Activated T-helper 17 cell treated with anti-CD3 and anti-CD28 coated beads, Interleukin-2, amount 50 U/mL, for 72 hours (primary cell): Measurements from ENCODE around the gene NPNT. TPM values are rescaled to one million over a fixed set of nuclear protein-coding genes. Genes with fewer than 3 reads are reported as not detected.

ENCODE experiments used
- ATAC-seq: fragments of 150-1000 bp; cut with Tn5 transposase; replicated peaks from 2 replicates; pipeline ENCODE4 v1.10.0; 2021; ENCODE audit warnings: mild to moderate bottlenecking, moderate library complexity
- H3K27ac Mint-ChIP-seq: one replicate; pipeline ENCODE4 v1.8.0; 2022; ENCODE audit warnings: mixed read lengths
- H3K27me3 Mint-ChIP-seq: one replicate; pipeline ENCODE4 v1.8.0; 2022; ENCODE audit warnings: mixed read lengths
- H3K36me3 Mint-ChIP-seq: one replicate; pipeline ENCODE4 v1.8.0; 2022; ENCODE audit warnings: low read depth, mild to moderate bottlenecking, mixed read lengths
- H3K4me1 Mint-ChIP-seq: one replicate; pipeline ENCODE4 v1.8.0; 2022; ENCODE audit warnings: mixed read lengths
- H3K4me3 Mint-ChIP-seq: one replicate; pipeline ENCODE4 v1.8.0; 2022; ENCODE audit warnings: mild to moderate bottlenecking, mixed read lengths
- H3K9me3 Mint-ChIP-seq: one replicate; pipeline ENCODE4 v1.8.0; 2022; ENCODE audit warnings: mixed read lengths
- total RNA-seq, 2 donors: library from RNA; stranded (reverse); gene quantifications; one replicate each; pipeline ENCODE4 v1.2.3, GENCODE V29; 2022

Gene NPNT
- total RNA-seq, 2 donors from 2014 or later: not detected

DNA sequence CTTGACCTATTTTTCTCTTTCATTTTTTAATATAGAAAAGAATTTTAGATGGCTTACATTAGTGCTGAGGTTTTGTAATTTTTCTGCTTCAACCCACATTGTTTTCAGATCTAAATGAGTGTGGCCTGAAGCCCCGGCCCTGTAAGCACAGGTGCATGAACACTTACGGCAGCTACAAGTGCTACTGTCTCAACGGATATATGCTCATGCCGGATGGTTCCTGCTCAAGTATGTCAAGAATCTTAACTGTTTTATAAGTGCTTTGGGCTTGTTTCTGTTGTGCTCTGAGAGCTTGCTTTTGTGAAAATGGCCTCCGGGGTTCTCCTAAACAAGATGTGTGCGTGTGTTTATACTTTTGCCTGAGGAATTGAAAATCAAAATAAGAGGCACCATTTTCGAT is 41.6 kb downstream of the NPNT start:
- ATAC-seq: no peak
- Mint-ChIP-seq H3K27ac (no peak overlapping the region), H3K9me3 (no peaks in the 10 kb centered on the region), H3K4me3 (no peak overlapping the region), H3K36me3 (no peaks in the 10 kb centered on the region), H3K4me1 (no peaks in the 10 kb centered on the region), H3K27me3 (peaks cover 6% of the 10 kb centered on the region)

DNA sequence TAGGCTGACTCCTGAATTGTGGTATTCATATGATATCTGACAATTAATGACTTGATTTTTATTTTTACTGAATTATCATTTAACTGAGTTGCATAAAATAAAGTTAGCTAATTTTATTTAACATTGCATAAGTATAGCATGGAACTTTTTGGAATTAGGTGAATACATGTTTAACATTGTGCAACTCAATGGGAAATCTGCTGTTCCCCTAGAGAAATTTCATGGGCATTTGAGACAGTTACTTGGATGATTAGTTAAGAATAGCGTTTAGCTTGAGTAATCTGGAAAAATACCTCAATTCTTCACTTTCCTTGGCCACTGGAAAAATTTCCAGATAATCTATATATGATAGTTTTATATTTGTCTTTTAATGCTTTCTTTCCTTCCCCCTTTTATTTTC is 42.5 kb downstream of the NPNT start:
- H3K27ac Mint-ChIP-seq: no peak overlapping the region
- no peaks in the 10 kb centered on the region for H3K4me1 Mint-ChIP-seq
- no peaks in the 10 kb centered on the region for H3K36me3 Mint-ChIP-seq
- peaks cover 6% of the 10 kb centered on the region for H3K27me3 Mint-ChIP-seq
- ATAC-seq: no peak
- H3K4me3 Mint-ChIP-seq: no peak overlapping the region
- no peaks in the 10 kb centered on the region for H3K9me3 Mint-ChIP-seq

DNA sequence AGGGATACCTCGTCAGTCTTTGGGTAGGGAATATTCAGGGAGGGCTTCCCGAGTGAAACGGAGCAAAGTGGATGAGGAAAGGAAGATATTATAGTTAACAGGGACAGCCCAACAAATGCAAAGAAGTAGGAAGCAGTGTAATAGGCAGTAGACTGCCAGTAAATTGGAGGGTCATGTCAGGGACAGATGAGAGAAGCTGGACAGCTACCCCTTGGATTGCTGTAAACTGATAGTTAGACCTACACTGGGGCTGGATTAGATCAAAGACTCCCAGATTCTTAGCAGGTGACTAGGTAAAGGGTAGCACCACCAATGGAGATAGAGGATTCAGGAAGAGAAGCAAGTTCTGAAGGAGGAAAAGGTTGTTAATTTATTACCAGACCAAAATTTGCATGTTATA is 48.0 kb downstream of the NPNT start:
- Mint-ChIP-seq H3K9me3 (peaks cover 4% of the 10 kb centered on the region), H3K4me3 (no peak overlapping the region), H3K4me1 (no peaks in the 10 kb centered on the region), H3K27me3 (peaks cover 3% of the 10 kb centered on the region), H3K36me3 (no peaks in the 10 kb centered on the region), H3K27ac (no peak overlapping the region)
- no peak for ATAC-seq

DNA sequence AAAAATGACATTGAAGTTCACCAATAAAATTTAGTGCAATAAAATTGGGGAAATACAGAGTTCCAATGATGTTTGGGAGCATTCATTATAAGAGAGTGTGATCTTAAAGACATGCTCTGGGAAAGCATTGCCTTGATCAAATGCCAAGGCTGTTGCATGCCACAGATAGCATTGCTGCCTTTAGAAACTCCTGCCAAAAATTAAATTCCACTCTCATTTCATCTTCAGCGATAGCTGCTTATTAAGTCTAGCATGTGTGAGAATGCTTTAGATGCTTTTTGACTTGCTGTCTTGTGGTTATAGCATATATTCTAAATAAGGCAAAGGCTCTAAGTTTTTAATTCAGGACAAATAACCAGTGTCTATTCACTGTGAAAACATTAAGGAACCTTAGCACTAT is 49.3 kb downstream of the NPNT start:
- no peak for ATAC-seq
- no peak overlapping the region for H3K4me3 Mint-ChIP-seq
- no peaks in the 10 kb centered on the region for H3K4me1 Mint-ChIP-seq
- no peaks in the 10 kb centered on the region for H3K27me3 Mint-ChIP-seq
- no peak overlapping the region for H3K27ac Mint-ChIP-seq
- H3K36me3 Mint-ChIP-seq: no peaks in the 10 kb centered on the region
- H3K9me3 Mint-ChIP-seq: peaks cover 4% of the 10 kb centered on the region

DNA sequence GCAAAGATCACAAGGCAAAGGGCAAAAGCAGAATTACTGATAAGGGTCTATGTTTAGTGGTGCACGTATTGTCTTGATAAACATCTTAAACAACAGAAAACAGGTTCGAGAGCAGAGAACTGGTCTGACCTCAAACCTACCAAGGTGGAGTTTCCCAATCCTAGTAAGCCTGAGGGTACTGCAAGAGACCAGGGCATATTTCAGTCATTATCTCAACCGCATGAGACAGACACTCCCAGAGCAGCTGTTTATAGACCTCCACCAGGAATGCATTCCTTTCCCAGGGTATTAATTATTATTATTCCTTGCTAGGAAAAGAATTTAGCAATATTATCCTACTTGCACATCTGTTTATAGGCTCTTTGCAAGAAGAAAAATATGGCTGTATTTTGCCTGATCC is 51.5 kb downstream of the NPNT start:
- ATAC-seq: no peak
- peaks cover 4% of the 10 kb centered on the region for H3K9me3 Mint-ChIP-seq
- H3K27ac Mint-ChIP-seq: no peak overlapping the region
- no peak overlapping the region for H3K4me3 Mint-ChIP-seq
- H3K36me3 Mint-ChIP-seq: no peaks in the 10 kb centered on the region
- no peaks in the 10 kb centered on the region for H3K27me3 Mint-ChIP-seq
- H3K4me1 Mint-ChIP-seq: no peaks in the 10 kb centered on the region

DNA sequence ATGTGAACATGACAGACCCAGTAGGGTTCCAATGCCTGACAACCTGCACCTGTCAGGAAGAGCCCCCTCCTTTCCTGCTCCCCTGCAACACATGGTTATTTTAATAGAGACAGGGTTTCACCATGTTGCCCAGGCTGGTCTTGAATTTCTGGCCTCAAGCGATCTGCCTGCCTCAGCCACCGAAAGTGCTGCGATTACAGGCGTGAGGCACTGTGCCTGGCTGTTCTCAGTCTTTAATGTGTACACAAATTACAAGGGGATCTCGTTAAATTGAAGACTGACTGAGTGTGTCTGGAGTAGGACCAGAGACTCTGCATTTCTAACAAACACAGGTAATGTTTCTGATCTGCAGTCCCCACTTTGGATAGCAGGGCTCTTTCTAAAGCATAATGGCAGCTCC is 55.4 kb downstream of the NPNT start:
- no peak overlapping the region for H3K4me3 Mint-ChIP-seq
- H3K36me3 Mint-ChIP-seq: no peaks in the 10 kb centered on the region
- H3K9me3 Mint-ChIP-seq: peaks cover 4% of the 10 kb centered on the region
- H3K27ac Mint-ChIP-seq: no peak overlapping the region
- H3K27me3 Mint-ChIP-seq: no peaks in the 10 kb centered on the region
- no peaks in the 10 kb centered on the region for H3K4me1 Mint-ChIP-seq
- no peak for ATAC-seq

DNA sequence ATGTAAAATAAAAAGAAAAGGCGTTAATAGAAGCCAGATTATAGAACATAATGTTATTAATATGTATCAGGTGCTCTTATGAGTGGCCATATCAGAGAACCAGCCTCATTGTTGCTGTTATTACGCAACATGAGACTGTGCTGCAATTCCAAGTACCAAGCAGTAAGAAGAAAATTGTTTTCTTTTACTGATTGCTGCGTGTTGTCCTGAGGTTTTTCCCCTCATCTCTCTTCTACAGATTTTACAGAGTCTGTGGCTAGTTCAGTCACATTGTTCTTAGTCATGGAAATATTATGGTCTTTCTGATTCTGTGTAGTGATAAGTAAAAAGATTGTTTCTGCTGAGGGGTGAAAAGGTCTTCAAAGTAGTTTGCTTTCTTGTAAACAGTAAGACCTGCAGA is 55.9 kb downstream of the NPNT start:
- peaks cover under 1% of the 10 kb centered on the region for H3K27me3 Mint-ChIP-seq
- no peaks in the 10 kb centered on the region for H3K4me1 Mint-ChIP-seq
- no peak overlapping the region for H3K4me3 Mint-ChIP-seq
- no peak overlapping the region for H3K27ac Mint-ChIP-seq
- H3K36me3 Mint-ChIP-seq: no peaks in the 10 kb centered on the region
- peaks cover 4% of the 10 kb centered on the region for H3K9me3 Mint-ChIP-seq
- ATAC-seq: no peak

DNA sequence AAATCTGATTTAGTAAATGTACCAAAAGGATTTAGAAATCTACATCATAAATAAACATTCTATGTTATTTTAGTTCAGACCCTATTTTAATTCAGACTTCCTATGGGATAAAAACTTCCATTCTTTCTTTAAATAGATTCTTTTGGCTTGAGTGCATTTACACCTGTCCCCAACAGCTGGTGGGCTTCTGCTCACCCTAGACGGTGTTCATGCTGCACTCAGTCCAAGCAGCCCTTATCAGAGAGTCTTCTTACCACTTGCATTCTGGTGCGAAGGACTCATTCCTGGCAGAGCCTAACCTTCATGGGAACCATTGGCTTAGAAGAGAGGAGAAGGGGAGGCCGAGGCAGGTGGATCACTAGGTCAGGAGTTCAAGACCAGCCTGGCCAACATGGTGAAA is 57.3 kb downstream of the NPNT start:
- Mint-ChIP-seq H3K27me3 (peaks cover 6% of the 10 kb centered on the region), H3K4me1 (no peaks in the 10 kb centered on the region), H3K36me3 (no peaks in the 10 kb centered on the region), H3K27ac (no peak overlapping the region), H3K9me3 (no peaks in the 10 kb centered on the region), H3K4me3 (no peak overlapping the region)
- ATAC-seq: no peak

DNA sequence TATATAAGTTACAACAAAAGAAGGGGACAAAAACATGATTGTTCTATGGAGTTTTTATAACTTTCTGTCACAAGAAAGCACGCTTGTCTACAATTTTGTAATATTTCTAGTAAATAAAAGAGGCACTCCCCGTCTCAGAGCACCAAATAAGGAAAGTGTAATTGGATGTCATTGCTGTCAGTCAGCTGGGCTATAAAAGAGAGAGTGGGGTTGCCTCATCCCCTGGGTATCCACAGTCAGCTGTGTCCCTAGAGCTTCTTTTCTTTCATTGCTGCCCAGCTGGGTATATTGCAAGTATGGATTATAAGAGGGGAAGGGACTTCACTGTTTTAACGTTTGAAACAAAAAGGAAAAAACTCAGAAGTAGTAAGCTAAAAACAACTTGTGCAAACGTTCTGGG is 61.3 kb downstream of the NPNT start:
- Mint-ChIP-seq H3K27me3 (peaks cover 6% of the 10 kb centered on the region), H3K27ac (no peak overlapping the region), H3K9me3 (no peaks in the 10 kb centered on the region), H3K36me3 (no peaks in the 10 kb centered on the region), H3K4me1 (no peaks in the 10 kb centered on the region), H3K4me3 (no peak overlapping the region)
- ATAC-seq: no peak

DNA sequence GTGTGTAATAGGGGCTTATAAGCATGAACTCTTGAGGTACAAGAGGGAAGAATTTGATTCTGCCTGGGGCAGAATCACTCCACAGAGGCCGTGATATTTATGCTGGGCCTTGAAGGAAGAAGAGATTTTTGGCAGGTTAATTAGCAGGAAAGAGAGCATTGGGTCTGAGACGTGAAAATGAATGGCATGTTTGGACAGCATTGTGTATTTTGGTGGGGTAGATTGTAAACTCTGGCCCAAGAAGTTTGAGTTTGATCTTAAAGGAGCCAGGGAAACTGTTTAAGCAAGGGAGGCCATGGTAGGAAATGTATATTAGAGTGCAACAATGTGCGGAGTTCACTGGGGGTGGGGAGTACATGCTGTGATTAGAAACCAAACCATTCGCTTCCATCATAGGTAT is 62.4 kb downstream of the NPNT start:
- peaks cover 13% of the 10 kb centered on the region for H3K27me3 Mint-ChIP-seq
- H3K27ac Mint-ChIP-seq: no peak overlapping the region
- no peak overlapping the region for H3K4me3 Mint-ChIP-seq
- H3K9me3 Mint-ChIP-seq: no peaks in the 10 kb centered on the region
- no peaks in the 10 kb centered on the region for H3K4me1 Mint-ChIP-seq
- no peaks in the 10 kb centered on the region for H3K36me3 Mint-ChIP-seq
- no peak for ATAC-seq

DNA sequence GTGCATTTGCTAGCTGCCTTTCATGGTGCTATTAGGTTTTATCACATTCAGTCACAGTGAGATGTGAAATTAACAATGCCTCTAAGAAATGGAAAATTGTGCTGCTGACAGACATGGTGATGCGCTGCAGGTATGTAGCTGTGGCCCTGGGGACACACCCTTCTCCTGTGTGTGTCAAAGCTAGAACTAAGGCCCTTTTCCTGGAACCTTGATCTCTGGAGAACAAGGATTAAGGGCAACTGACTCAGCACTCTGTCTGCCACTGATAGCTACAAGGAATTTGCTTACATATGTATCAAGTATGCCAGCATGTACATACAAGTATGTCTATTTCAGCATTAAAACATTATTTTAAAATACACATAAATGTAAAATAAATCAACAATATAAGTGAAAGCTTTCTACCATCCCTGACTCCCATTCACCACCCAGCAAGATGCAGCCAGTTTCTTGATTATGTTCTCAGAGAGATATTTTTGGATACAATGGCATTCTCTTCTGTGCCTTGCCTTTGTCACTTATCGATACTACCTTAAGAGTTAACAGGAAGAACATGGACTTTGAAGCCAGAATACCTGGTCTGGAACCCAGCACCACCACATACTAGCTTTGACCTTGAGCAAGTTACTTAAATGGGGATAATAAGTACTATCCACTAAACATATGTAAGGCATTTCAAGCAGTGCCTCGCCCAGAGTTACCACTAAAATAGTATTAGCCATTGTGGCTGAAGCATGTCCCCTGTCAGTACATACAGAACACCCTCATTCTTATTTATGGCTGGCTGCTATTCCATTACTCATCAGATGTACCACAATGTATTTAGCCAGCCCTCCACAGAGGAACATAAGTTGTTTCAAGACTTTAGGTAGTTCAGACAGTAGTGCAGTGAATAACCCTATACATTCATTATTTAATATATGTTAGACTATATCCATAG is 68.5 kb downstream of the NPNT start:
- no peak overlapping the region for H3K27ac Mint-ChIP-seq
- no peaks in the 10 kb centered on the region for H3K36me3 Mint-ChIP-seq
- H3K9me3 Mint-ChIP-seq: no peaks in the 10 kb centered on the region
- H3K4me3 Mint-ChIP-seq: no peak overlapping the region
- H3K4me1 Mint-ChIP-seq: no peaks in the 10 kb centered on the region
- ATAC-seq: no peak
- peaks cover 7% of the 10 kb centered on the region for H3K27me3 Mint-ChIP-seq

DNA sequence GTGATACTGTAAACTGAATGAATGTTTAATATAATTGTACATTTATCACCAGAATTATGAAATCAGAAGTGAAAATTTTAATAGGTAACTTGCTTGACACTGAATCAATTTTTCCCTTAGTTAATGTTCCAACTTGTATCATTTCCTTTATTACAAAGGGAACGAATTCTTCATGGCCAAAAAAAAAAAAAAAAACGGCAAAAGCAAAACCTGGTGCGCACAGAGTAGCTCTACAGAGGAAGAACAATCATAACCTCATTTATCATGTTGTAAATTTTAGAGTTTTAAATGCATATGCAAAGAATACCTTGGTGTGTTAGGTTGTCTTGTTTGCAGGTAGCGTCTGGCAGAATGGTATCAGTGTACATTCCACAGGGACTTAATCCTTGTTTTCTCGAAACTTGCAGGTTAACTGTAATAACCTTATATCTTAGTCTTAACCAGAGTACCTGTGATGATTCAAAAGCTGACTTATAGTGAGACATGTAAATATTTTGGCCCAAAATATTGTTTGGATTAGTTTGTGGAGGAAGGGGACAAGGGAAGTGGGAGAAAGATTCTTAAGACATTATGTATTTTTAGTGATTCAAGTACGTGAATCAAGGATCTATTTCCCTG is 70.0 kb downstream of the NPNT start:
- H3K4me1 Mint-ChIP-seq: no peaks in the 10 kb centered on the region
- H3K27me3 Mint-ChIP-seq: peaks cover 18% of the 10 kb centered on the region
- H3K4me3 Mint-ChIP-seq: no peak overlapping the region
- ATAC-seq: no peak
- no peaks in the 10 kb centered on the region for H3K36me3 Mint-ChIP-seq
- no peak overlapping the region for H3K27ac Mint-ChIP-seq
- no peaks in the 10 kb centered on the region for H3K9me3 Mint-ChIP-seq

DNA sequence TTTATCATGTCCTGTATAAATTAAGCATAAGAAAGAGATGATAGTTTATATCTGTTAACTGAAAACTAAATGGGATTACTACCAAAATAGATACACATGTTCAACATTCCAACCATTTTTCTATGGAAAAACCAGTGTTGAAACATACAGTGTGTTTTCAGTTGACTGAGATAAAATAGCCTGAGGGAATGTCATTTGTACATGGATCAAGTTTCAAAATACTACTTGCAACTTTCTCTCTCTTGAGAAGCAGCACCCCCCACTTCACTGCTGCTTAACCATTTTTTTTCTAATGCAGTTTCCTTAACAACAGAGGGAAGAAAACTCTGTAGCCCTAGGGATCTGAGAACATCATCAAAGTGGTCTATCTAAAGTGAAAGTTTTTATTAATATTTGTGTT is 70.8 kb downstream of the NPNT start:
- Mint-ChIP-seq H3K27me3 (peaks cover 20% of the 10 kb centered on the region), H3K27ac (no peak overlapping the region), H3K4me1 (no peaks in the 10 kb centered on the region), H3K9me3 (no peaks in the 10 kb centered on the region), H3K36me3 (no peaks in the 10 kb centered on the region), H3K4me3 (no peak overlapping the region)
- ATAC-seq: no peak

DNA sequence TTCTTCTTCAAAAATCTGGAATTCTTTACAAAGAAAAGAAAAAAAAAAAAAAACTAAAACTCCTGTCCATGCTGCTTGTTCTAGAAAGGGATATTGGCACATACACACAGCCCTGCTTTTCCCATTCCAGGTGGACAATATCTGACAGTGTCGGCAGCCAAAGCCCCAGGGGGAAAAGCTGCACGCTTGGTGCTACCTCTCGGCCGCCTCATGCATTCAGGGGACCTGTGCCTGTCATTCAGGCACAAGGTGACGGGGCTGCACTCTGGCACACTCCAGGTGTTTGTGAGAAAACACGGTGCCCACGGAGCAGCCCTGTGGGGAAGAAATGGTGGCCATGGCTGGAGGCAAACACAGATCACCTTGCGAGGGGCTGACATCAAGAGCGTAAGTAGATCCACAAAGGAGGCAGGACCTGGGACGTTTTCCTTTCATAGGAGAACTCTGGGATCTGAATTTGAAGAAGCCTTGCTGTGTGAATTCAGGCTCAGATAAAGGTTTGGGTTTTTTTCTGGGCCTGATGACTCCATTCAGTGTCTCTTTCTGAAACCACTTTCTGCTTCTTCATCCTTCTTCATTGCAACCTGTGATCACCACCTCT is 71.9 kb downstream of the NPNT start:
- Mint-ChIP-seq H3K9me3 (no peaks in the 10 kb centered on the region), H3K36me3 (no peaks in the 10 kb centered on the region), H3K4me3 (no peak overlapping the region), H3K4me1 (no peaks in the 10 kb centered on the region), H3K27me3 (peaks cover 19% of the 10 kb centered on the region), H3K27ac (no peak overlapping the region)
- ATAC-seq: no peak

DNA sequence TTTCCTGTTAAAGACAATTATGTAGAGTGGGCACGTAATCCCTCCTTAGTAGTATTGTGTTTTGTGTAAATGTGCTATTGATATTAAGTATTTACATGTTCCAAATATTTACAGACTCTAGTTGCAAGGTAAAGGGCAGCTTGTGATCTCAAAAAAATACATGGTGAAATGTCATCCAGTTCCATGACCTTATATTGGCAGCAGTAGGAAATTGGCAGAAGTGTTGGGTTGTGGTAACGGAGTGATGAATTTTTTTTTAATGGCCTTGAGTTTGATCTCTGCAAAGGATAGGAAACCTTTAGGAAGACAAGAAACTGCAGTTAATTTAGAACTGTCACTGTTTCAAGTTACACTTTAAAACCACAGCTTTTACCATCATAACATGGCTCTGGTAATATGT is 74.3 kb downstream of the NPNT start:
- Mint-ChIP-seq H3K27me3 (peaks cover 16% of the 10 kb centered on the region), H3K36me3 (no peaks in the 10 kb centered on the region), H3K4me1 (no peaks in the 10 kb centered on the region), H3K4me3 (no peak overlapping the region), H3K27ac (no peak overlapping the region), H3K9me3 (no peaks in the 10 kb centered on the region)
- ATAC-seq: no peak
